Measurements from ENCODE around the gene PPP1R3D. TPM values are rescaled to one million over a fixed set of nuclear protein-coding genes. Genes with fewer than 3 reads are reported as not detected.

Gene PPP1R3D
- total and polyA plus RNA-seq, 2 of the 13 experiments (the other 11 are each of a cell fraction or from before 2014, with no cell fraction given), result 1.2 to 3.7 TPM

GRCh38 chr20:59940129-59940955 is at the start of gene PPP1R3D, which contains the start of gene FAM217B (continued):
- TF ChIP-seq CEBPZ (IDR thresholded peaks at IDR 0.05; ENCODE audit: low read length) (no peak), ZNF672 (CRISPR knock-in tag; IDR thresholded peaks at IDR 0.05) (peak; percentile 97; the same call in 1 of the 2 replicates), KLF12 (CRISPR knock-in tag; IDR thresholded peaks at IDR 0.05; ENCODE audit: borderline replicate concordance) (no peak; the same call in 1 of the 2 replicates), NCOR1 (IDR thresholded peaks at IDR 0.05; ENCODE audit: borderline replicate concordance, low read length) (peak; percentile 93), ZNF275 (CRISPR knock-in tag; IDR thresholded peaks at IDR 0.05; ENCODE audit: borderline replicate concordance) (no peak), THAP9 (CRISPR knock-in tag; IDR thresholded peaks at IDR 0.05; ENCODE audit: borderline replicate concordance) (peak; percentile 83), POGK (CRISPR knock-in tag; conservative IDR thresholded peaks at IDR 0.05) (peak; percentile 92), ZUFSP (CRISPR knock-in tag; IDR thresholded peaks at IDR 0.05; ENCODE audit: borderline replicate concordance) (0 out of 2 replicates have a peak, but pooled peaks have one; percentile 28), TFDP2 (CRISPR knock-in tag; IDR thresholded peaks at IDR 0.05) (peak; percentile 83), ZNF703 (CRISPR knock-in tag; IDR thresholded peaks at IDR 0.05; ENCODE audit: borderline replicate concordance) (no peak), GFI1 (CRISPR knock-in tag; IDR thresholded peaks at IDR 0.05; ENCODE audit: borderline replicate concordance) (no peak), DNMT1 (CRISPR knock-in tag; IDR thresholded peaks at IDR 0.05) (peak; percentile 95; the same call in 1 of the 2 replicates), ELF3 (CRISPR knock-in tag; IDR thresholded peaks at IDR 0.05) (peak; percentile 39; the same call in 1 of the 2 replicates), POLR2A (IDR thresholded peaks at IDR 0.05; ENCODE audit: insufficient read depth in 1 of 2, low read depth in 2 of 2, low read length in 2 of 2) (peak; percentile 88 to 94), THAP11 (CRISPR knock-in tag; IDR thresholded peaks at IDR 0.05) (peak; percentile 82)

Measured in HepG2 (cell line).